HK-2 (cell line): ENCODE measurements around the gene SPTY2D1.
"Not testable (repeated sequence)": the region's sequence is repeated elsewhere in the genome, so short reads cannot be mapped to it uniquely, and the experiment has no call there.

Experiments
- DNase-seq: peaks from one replicate; pipeline ENCODE4 v3.0.0-alpha.2; 2018; ENCODE audit not compliant: unreplicated experiment

Gene SPTY2D1

GRCh38 chr11:18618342-18619025 is 15.7 kb downstream of the SPTY2D1 start:
- DNase-seq: no peak

GRCh38 chr11:18617688-18618341 is 16.3 kb downstream of the SPTY2D1 start:
- no peak for DNase-seq

- no peak for DNase-seq
Observed at GRCh38 chr11:18615628-18616392, 18.3 kb downstream of the SPTY2D1 start.

DNA sequence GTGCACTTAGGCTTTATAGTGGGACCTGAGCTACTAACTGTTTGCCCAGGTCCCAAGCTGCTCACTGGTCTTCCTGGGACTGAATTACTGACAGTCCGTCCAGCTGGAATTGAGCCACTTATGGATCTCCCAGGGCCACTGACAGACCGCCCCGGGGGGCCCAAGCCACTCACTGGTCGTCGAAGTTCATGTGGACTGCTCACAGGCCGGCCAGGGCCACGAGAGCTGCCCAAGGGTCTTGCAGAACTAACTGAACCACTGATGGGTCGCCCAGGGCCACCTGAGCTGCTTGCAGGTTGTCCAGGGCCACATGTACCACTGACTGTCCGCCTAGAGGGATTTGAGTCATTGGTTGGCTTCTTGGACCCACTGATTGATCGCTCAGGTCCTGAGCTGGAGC is 19.5 kb downstream of the SPTY2D1 start:
- no peak for DNase-seq

DNA sequence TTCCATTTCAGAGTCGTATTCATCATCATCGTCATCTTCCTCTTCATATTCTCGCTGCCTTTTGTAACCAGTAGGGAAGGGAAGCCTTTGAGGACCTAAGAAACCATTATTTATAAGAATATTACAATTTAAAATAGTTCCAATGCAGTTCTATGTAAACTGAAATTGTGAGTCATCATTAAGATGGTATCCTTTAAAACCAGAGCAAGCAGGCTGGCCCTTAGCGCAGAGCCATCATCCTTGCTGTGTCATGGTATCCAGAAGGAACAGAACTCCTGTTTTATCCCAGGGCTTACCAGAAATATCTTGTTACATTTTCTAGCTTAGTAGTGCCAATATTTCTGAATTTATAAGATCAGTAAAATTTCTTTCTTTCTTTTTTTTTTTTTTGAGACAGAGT is 21.7 kb downstream of the SPTY2D1 start:
- no peak for DNase-seq

DNA sequence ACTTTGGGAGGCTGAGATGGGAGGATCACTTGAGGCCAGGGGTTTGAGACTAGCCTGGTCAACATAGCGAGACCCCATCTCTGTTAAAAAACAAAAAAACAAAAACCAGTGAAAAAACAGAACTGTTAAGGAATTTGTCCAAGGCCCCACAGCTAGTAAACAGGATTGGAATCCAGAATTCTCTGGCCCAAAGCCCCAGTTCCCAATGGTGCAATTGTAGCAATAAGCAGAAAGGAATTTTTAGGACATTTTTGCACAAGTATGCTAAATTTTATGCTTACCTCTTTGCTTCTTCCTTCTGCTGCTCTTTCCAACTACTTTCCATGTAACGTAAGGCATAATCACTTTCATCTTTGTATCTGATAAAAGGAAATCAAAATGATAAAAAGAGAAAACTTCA is 22.9 kb downstream of the SPTY2D1 start:
- DNase-seq: no peak

DNA sequence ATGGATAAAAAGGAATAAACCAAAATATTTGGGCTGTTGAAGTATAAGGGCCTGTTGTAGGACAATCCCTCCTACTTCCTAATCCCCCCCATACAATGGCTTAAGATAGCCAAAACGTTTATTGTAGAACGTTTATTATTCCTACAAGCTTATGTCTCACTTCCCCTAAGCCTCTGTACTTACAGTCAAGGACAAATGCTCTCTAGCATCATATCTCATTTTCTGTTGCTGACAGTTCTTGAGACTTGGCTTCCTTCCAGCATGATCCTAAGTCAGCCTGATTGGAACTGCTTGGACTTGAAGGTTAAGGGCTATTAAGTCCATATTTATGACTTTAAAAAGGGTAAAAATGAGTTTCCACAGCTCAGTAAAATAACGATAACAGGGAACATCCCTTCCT is 25.8 kb downstream of the SPTY2D1 start:
- DNase-seq: no peak

- no peak for DNase-seq
Observed at GRCh38 chr11:18600915-18601569, 33.1 kb downstream of the SPTY2D1 start.

DNA sequence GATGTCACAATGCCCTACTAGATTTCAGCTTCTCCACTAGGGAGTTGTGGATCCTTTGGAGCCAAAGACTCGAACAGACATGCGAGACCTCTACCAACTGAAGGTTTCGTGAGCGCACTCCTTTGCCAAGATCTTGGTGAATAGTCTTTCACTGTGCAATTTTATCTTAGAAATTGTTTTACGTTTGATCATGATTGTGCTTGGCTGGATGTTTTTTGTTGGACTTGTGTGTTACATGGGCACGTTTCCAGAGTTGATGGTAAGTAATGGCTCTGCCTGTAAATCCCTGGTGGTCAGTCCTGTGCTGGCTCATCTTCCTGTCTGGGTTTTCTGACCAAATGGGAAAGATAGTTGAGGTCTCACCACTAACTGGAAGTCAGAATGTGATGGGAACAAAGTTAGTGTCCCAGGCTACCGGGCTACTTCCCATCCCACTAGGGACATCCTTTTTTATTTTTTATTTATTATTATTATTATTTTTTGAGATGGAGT is 34.4 kb downstream of the SPTY2D1 start, which contains the start of gene MISFA:
Gene MISFA, plus strand, starts transcription at position 51 of the 492 bp plus-strand sequence. Its CDS starts 140 bp downstream, at position 191.
- DNase-seq: no peak

DNA sequence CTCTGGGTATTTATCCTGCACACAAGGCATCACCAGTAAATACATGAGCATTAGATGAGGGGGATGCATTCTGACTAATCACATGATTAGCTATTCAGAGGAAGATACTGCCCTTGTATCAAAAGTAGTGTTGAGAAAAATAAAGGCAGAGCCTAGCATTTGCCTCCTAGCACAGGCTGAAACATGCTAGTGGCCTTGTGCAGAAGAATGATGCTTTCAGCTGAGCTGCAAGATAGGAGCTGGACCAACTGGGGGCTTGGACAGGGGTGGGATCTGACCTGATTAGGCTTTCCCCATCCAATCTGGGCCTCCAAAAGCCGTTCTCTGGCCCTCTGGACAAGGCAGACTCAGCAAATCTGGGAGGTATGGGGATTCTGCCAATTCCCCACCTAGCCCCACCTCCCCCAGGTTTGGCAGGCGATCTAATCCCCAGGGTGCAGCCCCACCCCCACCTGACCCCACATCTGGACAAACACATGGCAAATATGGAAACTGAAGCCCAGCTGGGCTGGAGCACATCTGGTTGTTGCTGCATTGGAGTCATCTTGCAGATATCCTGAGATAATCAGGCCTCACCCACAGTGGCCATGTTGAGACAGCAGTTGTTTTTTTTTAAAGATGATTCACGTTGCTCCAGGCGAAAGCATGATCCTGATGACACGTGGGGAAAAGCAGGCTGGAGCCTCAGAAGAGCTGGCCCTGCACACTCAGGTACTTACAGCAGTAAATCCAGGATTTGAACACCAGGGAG is 39.0 kb downstream of the SPTY2D1 start:
- DNase-seq: no peak

- not testable (repeated sequence) for DNase-seq
Observed at GRCh38 chr11:18594088-18594487, 40.1 kb downstream of the SPTY2D1 start.

GRCh38 chr11:18590571-18590970 is 43.6 kb downstream of the SPTY2D1 start:
- no peak for DNase-seq

GRCh38 chr11:18588297-18589252 is 45.6 kb downstream of the SPTY2D1 start, which contains the start of gene UEVLD:
TSS of gene UEVLD (minus strand) at chr11:18588734. CDS start at chr11:18588654, 80 bp downstream.
- peak; percentile 82 for DNase-seq

GRCh38 chr11:18581825-18582224 is 52.3 kb downstream of the SPTY2D1 start:
- no peak for DNase-seq

GRCh38 chr11:18580113-18580766 is 53.9 kb downstream of the SPTY2D1 start:
- no peak for DNase-seq

DNA sequence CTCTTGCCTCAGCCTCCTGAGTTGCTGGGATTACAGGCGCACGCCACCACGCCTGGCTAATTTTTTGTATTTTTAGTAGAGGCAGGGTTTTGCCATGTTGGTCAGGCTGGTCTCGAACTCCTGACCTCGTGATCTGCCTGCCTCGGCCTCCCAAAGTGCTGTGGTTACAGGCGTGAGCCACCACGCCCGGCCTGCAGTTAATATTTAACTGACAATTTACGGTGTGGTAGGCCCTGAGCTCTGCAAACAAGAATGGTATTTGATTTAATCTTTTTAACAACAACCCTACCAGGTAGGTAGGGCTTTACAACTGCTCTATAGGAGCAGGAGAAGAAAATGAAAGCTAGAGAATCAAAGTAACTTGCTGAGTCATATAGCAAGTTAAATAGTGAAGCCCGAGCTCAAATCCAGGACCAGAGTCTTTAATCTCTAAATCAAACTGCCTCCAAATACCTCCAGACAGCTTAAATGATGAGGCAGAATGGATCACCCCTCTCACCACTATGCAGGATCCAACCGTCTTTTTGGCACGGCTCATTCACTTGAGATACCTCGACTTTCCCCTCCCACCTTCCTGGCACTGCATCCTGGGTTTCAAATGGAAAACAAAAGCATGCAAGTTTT is 55.1 kb downstream of the SPTY2D1 start:
- DNase-seq: no peak

- DNase-seq: no peak
Observed at GRCh38 chr11:18575361-18575760, 58.8 kb downstream of the SPTY2D1 start.

- no peak for DNase-seq
Observed at GRCh38 chr11:18567081-18567480, 67.1 kb downstream of the SPTY2D1 start.

DNA sequence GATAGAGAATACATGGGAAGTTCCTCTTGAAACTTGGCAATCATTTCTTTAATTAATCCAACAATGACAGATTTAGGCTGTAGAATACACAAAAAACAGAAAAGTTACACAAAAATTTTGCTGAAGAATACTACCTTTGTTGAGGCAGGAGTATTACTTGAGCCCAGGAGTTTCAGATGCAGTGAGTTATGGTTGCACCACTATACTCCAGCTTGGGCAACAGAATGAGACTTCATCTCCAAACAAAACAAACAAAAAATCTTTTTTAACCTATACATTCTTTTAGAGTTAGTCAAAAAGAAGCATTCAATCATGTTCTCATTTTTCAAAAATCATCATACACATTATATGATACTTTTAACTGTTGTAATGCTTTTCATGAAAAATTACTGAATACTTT is 67.7 kb downstream of the SPTY2D1 start:
- no peak for DNase-seq
